ENCODE data around the gene UGT3A2. TPM values are rescaled to one million over a fixed set of nuclear protein-coding genes. Genes with fewer than 3 reads are reported as not detected.

UGT3A2 gene
- total RNA-seq, 1 donor from 2014 or later = 0.67 TPM

DNA sequence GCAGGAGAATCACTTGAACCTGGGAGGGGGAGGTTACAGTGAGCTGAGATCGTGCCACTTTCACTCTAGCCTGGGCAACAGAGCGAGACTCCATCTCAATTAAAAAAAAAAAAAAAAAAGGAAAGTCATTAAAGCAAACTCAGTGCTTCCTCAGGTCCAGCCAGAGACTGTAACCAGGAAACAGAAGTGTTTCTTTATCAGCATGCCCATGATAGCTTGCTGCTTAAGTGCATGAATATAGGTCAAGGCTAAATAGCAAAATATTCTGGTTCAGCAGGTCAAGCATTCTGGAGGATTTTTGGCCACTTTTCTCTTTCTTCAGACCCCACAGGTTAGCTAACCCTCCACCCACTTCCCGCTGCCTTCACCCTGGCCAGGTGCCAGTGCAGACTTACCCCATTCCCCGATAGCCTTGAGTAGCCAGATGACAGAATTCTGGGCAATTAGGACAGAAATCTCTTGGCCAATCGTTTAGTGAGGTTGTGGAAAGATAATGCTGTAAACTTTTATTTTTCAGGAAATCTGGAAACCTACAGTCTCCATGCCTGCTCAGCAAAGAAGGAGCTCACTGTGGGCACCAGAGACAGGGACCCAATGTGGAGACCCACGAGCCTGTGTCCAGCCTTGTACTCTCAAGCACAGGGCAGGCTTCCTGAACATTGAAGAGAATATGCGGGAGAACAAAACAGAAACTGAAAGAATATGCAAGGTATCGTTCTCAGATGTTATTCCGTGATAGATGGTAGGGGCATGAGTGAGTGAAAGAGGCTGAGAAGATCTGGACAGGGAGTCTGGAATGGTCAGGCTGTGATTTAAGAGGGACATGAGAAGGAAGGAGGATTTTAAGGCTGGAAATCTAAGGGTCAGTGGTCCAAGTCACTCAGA lies 4.2 kb upstream of the UGT3A2 start:
- no peak overlapping the region for H3K27ac Mint-ChIP-seq
- DNase-seq (ENCODE audit: low spot score, unreplicated experiment) = no peak
- H3K9me3 Mint-ChIP-seq (ENCODE audit: low read depth) = no peaks in the 10 kb centered on the region
- no peak overlapping the region for H3K4me3 Mint-ChIP-seq (ENCODE audit: low read depth)
- peaks cover 37% of the 10 kb centered on the region for H3K27me3 Mint-ChIP-seq
- H3K4me1 Mint-ChIP-seq (ENCODE audit: low read depth) = peaks cover 5% of the 10 kb centered on the region
- no peak for TF ChIP-seq CTCF (IDR thresholded peaks at IDR 0.05; ENCODE audit: unreplicated experiment)
- no peaks in the 10 kb centered on the region for H3K36me3 Mint-ChIP-seq (ENCODE audit: insufficient read depth)

- no peaks in the 10 kb centered on the region for H3K9me3 Mint-ChIP-seq (ENCODE audit: low read depth)
- no peak overlapping the region for H3K4me3 Mint-ChIP-seq (ENCODE audit: low read depth)
- peaks cover 2% of the 10 kb centered on the region for H3K4me1 Mint-ChIP-seq (ENCODE audit: low read depth)
- H3K27me3 Mint-ChIP-seq = peaks cover 55% of the 10 kb centered on the region
- H3K36me3 Mint-ChIP-seq (ENCODE audit: insufficient read depth) = no peaks in the 10 kb centered on the region
- no peak for TF ChIP-seq CTCF (IDR thresholded peaks at IDR 0.05; ENCODE audit: unreplicated experiment)
- no peak for DNase-seq (ENCODE audit: low spot score, unreplicated experiment)
- H3K27ac Mint-ChIP-seq = no peak overlapping the region
Measured at GRCh38 chr5:36068751-36069281, 2.1 kb upstream of the UGT3A2 start.

GRCh38 chr5:36066001-36066539 lies 612 bp downstream of the UGT3A2 start:
- H3K27me3 Mint-ChIP-seq = peaks cover 49% of the 10 kb centered on the region
- DNase-seq (ENCODE audit: low spot score, unreplicated experiment) = no peak
- H3K4me1 Mint-ChIP-seq (ENCODE audit: low read depth) = peaks cover 2% of the 10 kb centered on the region
- H3K36me3 Mint-ChIP-seq (ENCODE audit: insufficient read depth) = no peaks in the 10 kb centered on the region
- H3K9me3 Mint-ChIP-seq (ENCODE audit: low read depth) = no peaks in the 10 kb centered on the region
- no peak overlapping the region for H3K27ac Mint-ChIP-seq
- peak overlapping the region; percentile 74 for H3K4me3 Mint-ChIP-seq (ENCODE audit: low read depth)
- no peak for TF ChIP-seq CTCF (IDR thresholded peaks at IDR 0.05; ENCODE audit: unreplicated experiment)

- DNase-seq (ENCODE audit: low spot score, unreplicated experiment) = no peak
- H3K9me3 Mint-ChIP-seq (ENCODE audit: low read depth) = no peaks in the 10 kb centered on the region
Measured at GRCh38 chr5:36060420-36060887, 6.2 kb downstream of the UGT3A2 start.

More at GRCh38 chr5:36060420-36060887, 6.2 kb downstream of the UGT3A2 start:
- peaks cover 3% of the 10 kb centered on the region for H3K4me1 Mint-ChIP-seq (ENCODE audit: low read depth)
- TF ChIP-seq CTCF (IDR thresholded peaks at IDR 0.05; ENCODE audit: unreplicated experiment) = peak; percentile 23
- peaks cover 14% of the 10 kb centered on the region for H3K27me3 Mint-ChIP-seq
- no peak overlapping the region for H3K4me3 Mint-ChIP-seq (ENCODE audit: low read depth)
- H3K36me3 Mint-ChIP-seq (ENCODE audit: insufficient read depth) = no peaks in the 10 kb centered on the region
- H3K27ac Mint-ChIP-seq = no peak overlapping the region

All from progenitor cell of endocrine pancreas (in vitro differentiated cells).